ENCODE results near the gene TAF11L5. TPM values are rescaled to one million over a fixed set of nuclear protein-coding genes. Genes with fewer than 3 reads are reported as not detected.

Gene TAF11L5
- not detected in 2 replicates for total RNA-seq

DNA sequence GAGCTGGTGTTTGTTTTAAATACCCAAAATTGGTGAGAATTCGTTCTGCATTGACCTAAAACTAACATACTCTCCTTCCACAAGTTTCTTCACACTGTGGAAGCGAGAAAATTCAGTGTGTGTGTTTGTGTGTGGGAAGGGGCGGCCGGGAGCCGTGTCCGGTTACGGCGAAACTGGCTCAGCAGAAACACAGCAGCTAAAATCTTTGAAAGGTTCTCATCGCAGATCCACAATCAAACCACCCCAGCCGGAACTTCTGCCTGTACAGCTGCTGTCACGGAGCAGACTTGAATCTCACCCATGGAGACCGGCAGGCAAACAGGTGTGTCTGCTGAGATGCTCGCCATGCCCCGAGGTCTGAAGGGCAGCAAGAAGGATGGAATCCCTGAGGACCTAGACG lies at the start of gene TAF11L5:
TSS of gene TAF11L5 (plus strand) at position 301 of the 400 bp plus-strand sequence.

DNA sequence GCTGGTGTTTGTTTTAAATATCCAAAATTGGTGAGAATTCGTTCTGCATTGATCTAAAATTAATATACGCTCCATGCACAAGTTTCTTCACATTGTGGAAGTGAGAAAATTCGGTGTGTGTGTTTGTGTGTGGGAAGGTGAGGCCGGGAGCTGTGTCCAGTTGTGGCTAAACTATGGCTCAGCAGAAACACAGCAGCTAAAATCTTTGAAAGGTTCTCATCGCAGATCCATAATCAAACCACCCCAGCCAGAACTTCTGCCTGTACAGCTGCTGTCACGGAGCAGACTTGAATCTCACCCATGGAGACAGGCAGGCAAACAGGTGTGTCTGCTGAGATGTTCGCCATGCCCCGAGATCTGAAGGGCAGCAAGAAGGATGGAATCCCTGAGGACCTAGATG lies 27.1 kb upstream of the TAF11L5 start, which contains the start of gene TAF11L2:
TSS of gene TAF11L2 (plus strand) at position 301 of the 400 bp plus-strand sequence.

DNA sequence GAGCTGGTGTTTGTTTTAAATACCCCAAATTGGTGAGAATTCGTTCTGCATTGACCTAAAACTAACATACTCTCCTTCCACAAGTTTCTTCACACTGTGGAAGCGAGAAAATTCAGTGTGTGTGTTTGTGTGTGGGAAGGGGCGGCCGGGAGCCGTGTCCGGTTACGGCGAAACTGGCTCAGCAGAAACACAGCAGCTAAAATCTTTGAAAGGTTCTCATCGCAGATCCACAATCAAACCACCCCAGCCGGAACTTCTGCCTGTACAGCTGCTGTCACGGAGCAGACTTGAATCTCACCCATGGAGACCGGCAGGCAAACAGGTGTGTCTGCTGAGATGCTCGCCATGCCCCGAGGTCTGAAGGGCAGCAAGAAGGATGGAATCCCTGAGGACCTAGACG lies 7.0 kb upstream of the TAF11L5 start, which contains the start of gene TAF11L3:
TSS of gene TAF11L3 (plus strand) at position 301 of the 400 bp plus-strand sequence.

DNA sequence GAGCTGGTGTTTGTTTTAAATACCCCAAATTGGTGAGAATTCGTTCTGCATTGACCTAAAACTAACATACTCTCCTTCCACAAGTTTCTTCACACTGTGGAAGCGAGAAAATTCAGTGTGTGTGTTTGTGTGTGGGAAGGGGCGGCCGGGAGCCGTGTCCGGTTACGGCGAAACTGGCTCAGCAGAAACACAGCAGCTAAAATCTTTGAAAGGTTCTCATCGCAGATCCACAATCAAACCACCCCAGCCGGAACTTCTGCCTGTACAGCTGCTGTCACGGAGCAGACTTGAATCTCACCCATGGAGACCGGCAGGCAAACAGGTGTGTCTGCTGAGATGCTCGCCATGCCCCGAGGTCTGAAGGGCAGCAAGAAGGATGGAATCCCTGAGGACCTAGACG lies 3.5 kb upstream of the TAF11L5 start, which contains the start of gene TAF11L4:
TSS of gene TAF11L4 (plus strand) at position 301 of the 400 bp plus-strand sequence.

DNA sequence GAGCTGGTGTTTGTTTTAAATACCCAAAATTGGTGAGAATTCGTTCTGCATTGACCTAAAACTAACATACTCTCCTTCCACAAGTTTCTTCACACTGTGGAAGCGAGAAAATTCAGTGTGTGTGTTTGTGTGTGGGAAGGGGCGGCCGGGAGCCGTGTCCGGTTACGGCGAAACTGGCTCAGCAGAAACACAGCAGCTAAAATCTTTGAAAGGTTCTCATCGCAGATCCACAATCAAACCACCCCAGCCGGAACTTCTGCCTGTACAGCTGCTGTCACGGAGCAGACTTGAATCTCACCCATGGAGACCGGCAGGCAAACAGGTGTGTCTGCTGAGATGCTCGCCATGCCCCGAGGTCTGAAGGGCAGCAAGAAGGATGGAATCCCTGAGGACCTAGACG lies 3.3 kb downstream of the TAF11L5 start, which contains the start of gene TAF11L6:
TSS of gene TAF11L6 (plus strand) at position 301 of the 400 bp plus-strand sequence.

Small RNAs within 50 kb of the gene (small RNA-seq; reads per million reads assigned to genes)
- gene AC106774.3 = not detected

Other genes starting within 250 kb of the TAF11L5 start
- gene TAF11L2, start 27.0 kb upstream of the TAF11L5 start, total RNA-seq = not detected in 2 replicates
- gene TAF11L3, start 6.9 kb upstream of the TAF11L5 start, total RNA-seq = not detected in 2 replicates
- gene TAF11L4, start 3.4 kb upstream of the TAF11L5 start, total RNA-seq = not detected in 2 replicates
- not detected in 2 replicates for gene TAF11L6, start 3.4 kb downstream of the TAF11L5 start, total RNA-seq
- not detected in 2 replicates for gene TAF11L7, start 60.5 kb downstream of the TAF11L5 start, total RNA-seq
- gene TAF11L8, start 65.7 kb downstream of the TAF11L5 start, total RNA-seq = not detected in 2 replicates
- not detected in 2 replicates for gene TAF11L9, start 69.2 kb downstream of the TAF11L5 start, total RNA-seq
- not detected in 2 replicates for gene TAF11L10, start 72.6 kb downstream of the TAF11L5 start, total RNA-seq
- gene TAF11L11, start 78.9 kb downstream of the TAF11L5 start, total RNA-seq = not detected in 2 replicates
- gene TAF11L12, start 85.2 kb downstream of the TAF11L5 start, total RNA-seq = not detected in 2 replicates
- not detected in 2 replicates for gene TAF11L13, start 106.9 kb downstream of the TAF11L5 start, total RNA-seq
- not detected in 2 replicates for gene TAF11L14, start 109.2 kb downstream of the TAF11L5 start, total RNA-seq

All from articular chondrocyte of knee joint (primary cell).